Calu3 (cell line): ENCODE data around the gene EYS. TPM values are rescaled to one million over a fixed set of nuclear protein-coding genes. Genes with fewer than 3 reads are reported as not detected.

Source experiments
- BruUV-seq: library from RNA; stranded (reverse); fragments of 400-500 nt; replicated peaks from 2 replicates; lab custom pipeline; 2021; lab: Mats Ljungman, UMichigan
- CTCF ChIA-PET: fragments of 300-600 bp; sonication (Branson Sonifier 250); formaldehyde crosslinking; loops from one replicate; lab custom pipeline; 2022; ENCODE audit warnings: antibody characterized with exemption; lab: Charles Lee
- DNase-seq: peaks from one replicate; pipeline ENCODE4 v3.0.0; 2022
- H3K27ac Mint-ChIP-seq: one replicate; pipeline ENCODE4 v1.8.0; 2022; ENCODE audit warnings: mixed read lengths; ENCODE audit not compliant: unreplicated experiment
- H3K27me3 Mint-ChIP-seq: one replicate; pipeline ENCODE4 v1.8.0; 2022; ENCODE audit warnings: mixed read lengths; ENCODE audit not compliant: unreplicated experiment
- H3K36me3 Mint-ChIP-seq: one replicate; pipeline ENCODE4 v1.8.0; 2022; ENCODE audit warnings: mild to moderate bottlenecking, moderate library complexity, mixed read lengths; ENCODE audit not compliant: insufficient read depth, unreplicated experiment
- H3K4me1 Mint-ChIP-seq: one replicate; pipeline ENCODE4 v1.8.0; 2022; ENCODE audit warnings: mild to moderate bottlenecking, low read depth, mixed read lengths; ENCODE audit not compliant: unreplicated experiment
- H3K4me3 Mint-ChIP-seq: one replicate; pipeline ENCODE4 v1.8.0; 2022; ENCODE audit warnings: mild to moderate bottlenecking, low read depth, moderate library complexity, mixed read lengths; ENCODE audit not compliant: unreplicated experiment
- H3K9me3 Mint-ChIP-seq: one replicate; pipeline ENCODE4 v1.8.0; 2022; ENCODE audit warnings: low read depth, mixed read lengths; ENCODE audit not compliant: unreplicated experiment
- CTCF ChIP-seq: fragments of 200-600 bp; IDR thresholded peaks from one replicate; pipeline ENCODE4 v1.8.0; 2022; ENCODE audit warnings: antibody characterized with exemption; ENCODE audit not compliant: unreplicated experiment
- intact Hi-C: fragments of 100-400 bp; cut with micrococcal nuclease; formaldehyde crosslinking; loops from one replicate; pipeline ENCODE4 v1.10.0; 2022; ENCODE audit not compliant: unreplicated experiment
- total RNA-seq: library from RNA; stranded (reverse); gene quantifications from 2 replicates; pipeline ENCODE4 v1.2.3, GENCODE V29; 2022

EYS gene
- total RNA-seq, 1 experiment from 2014 or later = not detected

GRCh38 chr6:64445038-64445437 lies 1262.0 kb downstream of the EYS start:
- no peak overlapping the region for H3K27ac Mint-ChIP-seq
- intact Hi-C loops = no loop called here
- TF ChIP-seq CTCF = no peak
- no peaks in the 10 kb centered on the region for H3K4me1 Mint-ChIP-seq
- no peak for DNase-seq
- no peak overlapping the region for H3K4me3 Mint-ChIP-seq
- H3K36me3 Mint-ChIP-seq = no peaks in the 10 kb centered on the region
- H3K27me3 Mint-ChIP-seq = no peaks in the 10 kb centered on the region
- BruUV-seq = no TSS peak
- CTCF ChIA-PET = no interaction called here
- peaks cover 9% of the 10 kb centered on the region for H3K9me3 Mint-ChIP-seq

- no peaks in the 10 kb centered on the region for H3K36me3 Mint-ChIP-seq
- CTCF ChIA-PET = no interaction called here
- no peaks in the 10 kb centered on the region for H3K4me1 Mint-ChIP-seq
- intact Hi-C loops = no loop called here
- no peak overlapping the region for H3K27ac Mint-ChIP-seq
- TF ChIP-seq CTCF = no peak
- H3K27me3 Mint-ChIP-seq = no peaks in the 10 kb centered on the region
- H3K9me3 Mint-ChIP-seq = peaks cover 3% of the 10 kb centered on the region
- no peak overlapping the region for H3K4me3 Mint-ChIP-seq
- no TSS peak for BruUV-seq
- no peak for DNase-seq
Measured at GRCh38 chr6:64439274-64439673, 1267.8 kb downstream of the EYS start.

GRCh38 chr6:64437996-64438395 lies 1269.0 kb downstream of the EYS start:
- H3K27ac Mint-ChIP-seq = no peak overlapping the region
- H3K4me3 Mint-ChIP-seq = no peak overlapping the region
- H3K9me3 Mint-ChIP-seq = peaks cover 3% of the 10 kb centered on the region
- BruUV-seq = no TSS peak
- H3K4me1 Mint-ChIP-seq = no peaks in the 10 kb centered on the region
- no peak for TF ChIP-seq CTCF
- no peaks in the 10 kb centered on the region for H3K27me3 Mint-ChIP-seq
- CTCF ChIA-PET = no interaction called here
- intact Hi-C loops = no loop called here
- no peak for DNase-seq
- no peaks in the 10 kb centered on the region for H3K36me3 Mint-ChIP-seq

GRCh38 chr6:64429926-64430325 lies 1277.1 kb downstream of the EYS start:
- peaks cover 6% of the 10 kb centered on the region for H3K9me3 Mint-ChIP-seq
- no peaks in the 10 kb centered on the region for H3K36me3 Mint-ChIP-seq
- BruUV-seq = no TSS peak

More at GRCh38 chr6:64429926-64430325, 1277.1 kb downstream of the EYS start:
- Mint-ChIP-seq H3K27ac (no peak overlapping the region), H3K4me1 (no peaks in the 10 kb centered on the region), H3K4me3 (no peak overlapping the region), H3K27me3 (no peaks in the 10 kb centered on the region)
- intact Hi-C loops = no loop called here
- no peak for TF ChIP-seq CTCF
- no peak for DNase-seq
- CTCF ChIA-PET = no interaction called here
